ENCODE data around the gene MAP2K3.
"Not testable (repeated sequence)": the region's sequence is repeated elsewhere in the genome, so short reads cannot be mapped to it uniquely, and the experiment has no call there.

GRCh38 chr17:21306611-21307272 lies 22.2 kb downstream of the MAP2K3 start:
- TF ChIP-seq CTCF, POLR2A (IDR thresholded peaks at IDR 0.05): not testable (repeated sequence)
